H9 (cell line): ENCODE measurements around the gene DGLUCY. TPM values are rescaled to one million over a fixed set of nuclear protein-coding genes. Genes with fewer than 3 reads are reported as not detected.
"Not testable (repeated sequence)": the region's sequence is repeated elsewhere in the genome, so short reads cannot be mapped to it uniquely, and the experiment has no call there.

Source experiments
- DNase-seq: peaks from one replicate; pipeline ENCODE4 v3.0.0-alpha.2; 2017
- H2AFZ ChIP-seq: one replicate; pipeline ENCODE4 v1.6.1; 2013; ENCODE audit warnings: mild to moderate bottlenecking, low read length, control low read depth, moderate library complexity
- H2AK5ac ChIP-seq: 2 replicates; pipeline ENCODE4 v1.6.1; 2013; ENCODE audit warnings: low read length, control low read depth, mixed read lengths; ENCODE audit not compliant: insufficient read length
- H2BK120ac ChIP-seq: one replicate; pipeline ENCODE4 v1.6.1; 2013; ENCODE audit warnings: low read depth, mild to moderate bottlenecking, low read length, control low read depth, inconsistent platforms; ENCODE audit not compliant: poor library complexity, severe bottlenecking
- H2BK12ac ChIP-seq: 2 replicates; pipeline ENCODE4 v1.6.1; 2013; ENCODE audit warnings: low read length, control low read depth, mixed read lengths, low read depth; ENCODE audit not compliant: insufficient read length
- H2BK15ac ChIP-seq: 2 replicates; pipeline ENCODE4 v1.6.1; 2013; ENCODE audit warnings: low read depth, low read length, control low read depth
- H2BK20ac ChIP-seq: one replicate; pipeline ENCODE4 v1.6.1; 2013; ENCODE audit warnings: low read depth, mild to moderate bottlenecking, low read length, control low read depth, inconsistent platforms; ENCODE audit not compliant: poor library complexity, severe bottlenecking
- H2BK5ac ChIP-seq: 2 replicates; pipeline ENCODE4 v1.6.1; 2013; ENCODE audit warnings: low read length, control low read depth, mixed read lengths; ENCODE audit not compliant: insufficient read length
- H3K14ac ChIP-seq: 2 replicates; pipeline ENCODE4 v1.6.1; 2013; ENCODE audit warnings: low read length, control low read depth; ENCODE audit not compliant: insufficient read depth
- H3K18ac ChIP-seq: 2 replicates; pipeline ENCODE4 v1.6.1; 2013; ENCODE audit warnings: low read depth, mild to moderate bottlenecking, mixed read lengths, low read length, control low read depth; ENCODE audit not compliant: insufficient read length
- H3K23ac ChIP-seq: 2 replicates; pipeline ENCODE4 v1.6.1; 2013; ENCODE audit warnings: low read length, control low read depth, mixed read lengths, low read depth; ENCODE audit not compliant: insufficient read length
- H3K23me2 ChIP-seq: 2 replicates; pipeline ENCODE4 v1.6.1; 2013; ENCODE audit warnings: low read depth, mild to moderate bottlenecking, mixed read lengths, low read length, control low read depth; ENCODE audit not compliant: insufficient read length, poor library complexity, severe bottlenecking
- H3K27ac ChIP-seq: 2 replicates; pipeline ENCODE4 v1.5.1; 2013; ENCODE audit warnings: low read length, control low read depth, mixed read lengths, low read depth; ENCODE audit not compliant: insufficient read length
- H3K27me3 ChIP-seq: 2 replicates; pipeline ENCODE4 v1.6.1; 2013; ENCODE audit warnings: low read length, control low read depth, inconsistent platforms; ENCODE audit not compliant: insufficient read depth
- H3K4ac ChIP-seq: 2 replicates; pipeline ENCODE4 v1.6.1; 2013; ENCODE audit warnings: low read depth, mild to moderate bottlenecking, control low read depth, inconsistent platforms, low read length, moderate library complexity
- H3K4me1 ChIP-seq: 2 replicates; pipeline ENCODE4 v1.6.1; 2013; ENCODE audit warnings: low read length, control low read depth, inconsistent platforms; ENCODE audit not compliant: insufficient read depth
- H3K4me2 ChIP-seq: 2 replicates; pipeline ENCODE4 v1.6.1; 2013; ENCODE audit warnings: low read length, control low read depth, mixed read lengths; ENCODE audit not compliant: insufficient read length, insufficient read depth
- H3K56ac ChIP-seq: 2 replicates; pipeline ENCODE4 v1.6.1; 2013; ENCODE audit warnings: low read depth, mild to moderate bottlenecking, mixed read lengths, low read length, control low read depth; ENCODE audit not compliant: insufficient read length
- H3K79me1 ChIP-seq: 2 replicates; pipeline ENCODE4 v1.6.1; 2013; ENCODE audit warnings: low read depth, mild to moderate bottlenecking, moderate library complexity, low read length, control low read depth, inconsistent platforms; ENCODE audit not compliant: insufficient read depth, poor library complexity, severe bottlenecking
- H3K79me2 ChIP-seq: 2 replicates; pipeline ENCODE4 v1.6.1; 2013; ENCODE audit warnings: low read length, control low read depth, inconsistent platforms; ENCODE audit not compliant: insufficient read depth
- H3K9ac ChIP-seq: 2 replicates; pipeline ENCODE4 v1.6.1; 2013; ENCODE audit warnings: low read length, control low read depth, mixed read lengths; ENCODE audit not compliant: insufficient read length; ENCODE audit errors: extremely low read depth
- H3K9me3 ChIP-seq: one replicate; pipeline ENCODE4 v1.6.1; 2013; ENCODE audit warnings: low read depth, low read length, inconsistent platforms; ENCODE audit not compliant: control insufficient read depth
- H3T11ph ChIP-seq: one replicate; pipeline ENCODE4 v1.6.1; 2013; ENCODE audit warnings: mild to moderate bottlenecking, low read length, control low read depth, inconsistent platforms
- H4K20me1 ChIP-seq: one replicate; pipeline ENCODE4 v1.6.1; 2013; ENCODE audit not compliant: control insufficient read depth, insufficient read length, insufficient read depth
- H4K5ac ChIP-seq: 2 replicates; pipeline ENCODE4 v1.6.1; 2013; ENCODE audit warnings: low read depth, mild to moderate bottlenecking, mixed read lengths, low read length, control low read depth; ENCODE audit not compliant: insufficient read length
- H4K8ac ChIP-seq: replicated peaks from 2 replicates; pipeline ENCODE4 v1.6.1; 2013; ENCODE audit warnings: low read length, control low read depth, mixed read lengths, low read depth; ENCODE audit not compliant: insufficient read length
- H4K91ac ChIP-seq: 2 replicates; pipeline ENCODE4 v1.6.1; 2013; ENCODE audit warnings: low read depth, mild to moderate bottlenecking, moderate library complexity, mixed read lengths, low read length, control low read depth; ENCODE audit not compliant: insufficient read length
- H3K27ac Mint-ChIP-seq, 3 experiments: 2 replicates in 2 of 3; 3 replicates in 1 of 3; pipeline ENCODE4 v1.8.0; 2020 to 2021; ENCODE audit warnings: mixed read lengths in 3 of 3, mild to moderate bottlenecking in 1 of 3, moderate library complexity in 1 of 3
- H3K27me3 Mint-ChIP-seq: 2 replicates; pipeline ENCODE4 v1.8.0; 2021; ENCODE audit warnings: low read depth, mild to moderate bottlenecking, moderate library complexity, mixed read lengths
- H3K36me3 Mint-ChIP-seq, 3 experiments: 2 replicates in 2 of 3; 3 replicates in 1 of 3; pipeline ENCODE4 v1.8.0; 2020 to 2021; ENCODE audit warnings: low read depth in 3 of 3, mixed read lengths in 3 of 3; ENCODE audit not compliant: insufficient read depth in 1 of 3
- H3K4me1 Mint-ChIP-seq, 2 experiments: 2 replicates each; pipeline ENCODE4 v1.8.0; 2020; ENCODE audit warnings: mixed read lengths in 2 of 2
- H3K4me3 Mint-ChIP-seq, 2 experiments: 2 replicates in 1 of 2; 3 replicates in 1 of 2; pipeline ENCODE4 v1.8.0; 2020 to 2021; ENCODE audit warnings: mild to moderate bottlenecking in 2 of 2, mixed read lengths in 2 of 2, moderate library complexity in 1 of 2
- H3K9me3 Mint-ChIP-seq, 2 experiments: 2 replicates in 1 of 2; 3 replicates in 1 of 2; pipeline ENCODE4 v1.8.0; 2020; ENCODE audit warnings: mild to moderate bottlenecking in 2 of 2, mixed read lengths in 2 of 2, moderate library complexity in 1 of 2
- WGBS: extraction: QIAGEN DNeasy Blood & Tissue Kit; methylation state at CpG from one replicate; pipeline ENCODE4 v1.1.7; 2013; ENCODE audit warnings: missing lambda C conversion rate, low lambda C conversion rate, mixed read lengths; ENCODE audit not compliant: insufficient read length; ENCODE audit errors: extremely low coverage; 5-methylcytosine and 5-hydroxymethylcytosine counted together
- total RNA-seq: library from RNA; stranded (reverse); gene quantifications from 2 replicates; pipeline ENCODE4 v1.2.1, GENCODE V29; 2021
- TF ChIP-seq, protein P1 (sequence below): fragments of 200-600 bp; sonication (generic); conservative IDR thresholded peaks from 3 replicates; pipeline ENCODE4 v1.8.0; 2021; ENCODE audit warnings: antibody characterized with exemption, mild to moderate bottlenecking

The DGLUCY gene
- total RNA-seq, 1 experiment from 2014 or later = 29.6 TPM

- Histone ChIP-seq H4K5ac (no peak overlapping the region), H3K27me3 (no peaks in the 10 kb centered on the region), H3K9me3 (no peaks in the 10 kb centered on the region), H3K27ac (no peak overlapping the region), H3K4me1 (no peaks in the 10 kb centered on the region), H2BK20ac (no peak overlapping the region), H2BK15ac (no peak overlapping the region), H2AK5ac (no peak overlapping the region), H3K4ac (no peak overlapping the region), H4K8ac (no peak overlapping the region), H2BK5ac (no peak overlapping the region), H2BK12ac (no peak overlapping the region), H3K56ac (no peak overlapping the region), H4K91ac (no peak overlapping the region), H2AFZ (no peak overlapping the region), H3K23me2 (no peaks in the 10 kb centered on the region), H3K18ac (no peak overlapping the region), H3K9ac (no peak overlapping the region), H3K23ac (no peak overlapping the region), H3K79me1 (no peaks in the 10 kb centered on the region), H3K4me2 (no peak overlapping the region), H3K14ac (no peak overlapping the region), H4K20me1 (no peaks in the 10 kb centered on the region), H3T11ph (no peak overlapping the region), H3K79me2 (no peaks in the 10 kb centered on the region), H2BK120ac (no peak overlapping the region)
- no peak for DNase-seq
- TF ChIP-seq, protein P1, sequence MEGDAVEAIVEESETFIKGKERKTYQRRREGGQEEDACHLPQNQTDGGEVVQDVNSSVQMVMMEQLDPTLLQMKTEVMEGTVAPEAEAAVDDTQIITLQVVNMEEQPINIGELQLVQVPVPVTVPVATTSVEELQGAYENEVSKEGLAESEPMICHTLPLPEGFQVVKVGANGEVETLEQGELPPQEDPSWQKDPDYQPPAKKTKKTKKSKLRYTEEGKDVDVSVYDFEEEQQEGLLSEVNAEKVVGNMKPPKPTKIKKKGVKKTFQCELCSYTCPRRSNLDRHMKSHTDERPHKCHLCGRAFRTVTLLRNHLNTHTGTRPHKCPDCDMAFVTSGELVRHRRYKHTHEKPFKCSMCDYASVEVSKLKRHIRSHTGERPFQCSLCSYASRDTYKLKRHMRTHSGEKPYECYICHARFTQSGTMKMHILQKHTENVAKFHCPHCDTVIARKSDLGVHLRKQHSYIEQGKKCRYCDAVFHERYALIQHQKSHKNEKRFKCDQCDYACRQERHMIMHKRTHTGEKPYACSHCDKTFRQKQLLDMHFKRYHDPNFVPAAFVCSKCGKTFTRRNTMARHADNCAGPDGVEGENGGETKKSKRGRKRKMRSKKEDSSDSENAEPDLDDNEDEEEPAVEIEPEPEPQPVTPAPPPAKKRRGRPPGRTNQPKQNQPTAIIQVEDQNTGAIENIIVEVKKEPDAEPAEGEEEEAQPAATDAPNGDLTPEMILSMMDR = no peak
- WGBS = no CpG with 5 or more reads among the region's 2 CpGs
- Mint-ChIP-seq H3K9me3 (peaks cover 0 to 2% of the 10 kb centered on the region in 2 experiments; a peak in 1 of 5 replicates), H3K36me3 (peaks cover 0 to 2% (median 0%) of the 10 kb centered on the region in 3 experiments; a peak in 1 of 7 replicates), H3K4me1 (no peaks in the 10 kb centered on the region), H3K4me3 (no peak overlapping the region), H3K27ac (peak overlapping the region in 1 of 3 experiments; percentile 37; a peak in 1 of 7 replicates), H3K27me3 (no peaks in the 10 kb centered on the region)
Observed at GRCh38 chr14:91084516-91084915, 29.4 kb upstream of the DGLUCY start.

DNA sequence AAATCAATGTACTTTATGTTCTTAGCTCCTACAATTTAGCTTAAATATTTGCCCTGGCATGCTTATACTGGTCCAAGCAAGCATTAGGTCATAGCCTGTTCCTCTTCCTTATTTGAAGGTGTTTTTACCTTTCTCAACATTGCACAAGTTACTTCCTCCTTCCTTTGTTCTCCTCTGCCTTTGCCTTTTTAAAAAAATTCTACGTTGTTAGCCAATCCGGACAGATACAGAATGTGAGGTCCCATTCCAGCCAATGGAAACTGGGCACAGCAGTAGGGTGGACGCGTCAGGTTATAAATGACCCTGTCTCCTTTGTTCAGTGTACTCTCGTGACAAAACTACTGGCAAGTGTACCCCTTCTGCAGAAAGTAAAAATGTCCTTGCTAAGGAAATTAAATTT is 26.4 kb upstream of the DGLUCY start:
- not testable (repeated sequence) for DNase-seq, H3K4ac ChIP-seq, H4K8ac ChIP-seq, H3K4me3 Mint-ChIP-seq, H3K27me3 Mint-ChIP-seq, H2BK12ac ChIP-seq, H2BK120ac ChIP-seq, H3K23me2 ChIP-seq, H3K36me3 Mint-ChIP-seq, H2AFZ ChIP-seq, H3K79me2 ChIP-seq, H3K4me1 Mint-ChIP-seq, H3K27ac Mint-ChIP-seq, H2BK15ac ChIP-seq, H3K79me1 ChIP-seq, H3K4me1 ChIP-seq, H3K14ac ChIP-seq, H4K5ac ChIP-seq, H3T11ph ChIP-seq, H4K20me1 ChIP-seq, H2BK5ac ChIP-seq, H3K9me3 Mint-ChIP-seq, H3K56ac ChIP-seq, H3K27ac ChIP-seq, H3K4me2 ChIP-seq, H4K91ac ChIP-seq, H2BK20ac ChIP-seq, H3K9me3 ChIP-seq, H3K27me3 ChIP-seq, H3K9ac ChIP-seq, H3K23ac ChIP-seq, H2AK5ac ChIP-seq, H3K18ac ChIP-seq
- no CpG with 5 or more reads among the region's 5 CpGs for WGBS
